Stimulated activated CD4-positive, alpha-beta T cell treated with anti-CD3 and anti-CD28 coated beads, Interleukin-12 subunit alpha, Interleukin-12 subunit beta, amount 100 ng/mL, for 4 hours (primary cell): ENCODE data around the gene ANKRD28.

ENCODE experiments used
- DNase-seq: peaks from one replicate; pipeline ENCODE4 v3.0.0-alpha.2; 2020

Gene ANKRD28

DNA sequence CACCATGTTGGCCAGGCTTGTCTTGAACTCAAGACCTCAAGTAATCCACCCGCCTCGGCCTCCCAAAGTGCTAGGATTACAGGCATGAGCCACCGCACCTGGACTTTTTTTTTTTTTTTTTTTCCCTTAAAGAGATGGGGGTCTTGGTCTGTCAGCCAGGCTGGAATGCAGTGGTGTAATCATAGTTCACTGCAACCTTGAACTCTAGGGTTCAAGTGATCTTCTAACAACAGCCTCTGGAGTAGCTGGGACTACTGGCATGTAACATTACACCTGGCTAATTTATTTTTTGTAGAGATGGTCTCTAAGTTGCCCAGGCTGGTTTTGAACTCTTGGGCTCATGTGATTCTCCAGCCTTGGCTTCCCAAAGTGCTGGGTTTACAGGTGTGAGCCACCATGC, 81.6 kb downstream of the ANKRD28 start:
- DNase-seq = no peak

DNA sequence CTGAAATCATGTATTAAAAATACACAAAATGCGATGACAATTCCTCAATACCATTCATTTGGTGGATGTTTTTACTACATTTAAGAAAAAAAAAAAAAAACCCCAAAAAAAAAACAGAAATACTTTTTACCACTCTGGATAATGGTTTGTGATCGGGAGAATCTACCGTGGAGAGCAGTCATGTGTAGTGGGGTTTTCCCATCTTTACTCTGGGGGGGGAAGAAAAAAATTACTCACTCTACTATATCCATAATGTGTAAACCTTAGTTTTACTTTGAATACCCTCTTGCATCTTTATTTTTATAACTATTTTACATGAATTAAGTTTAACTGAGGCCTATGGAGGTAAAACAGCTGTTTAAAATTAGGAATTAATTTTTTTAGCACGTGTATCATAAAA, 83.3 kb downstream of the ANKRD28 start:
- no peak for DNase-seq

DNA sequence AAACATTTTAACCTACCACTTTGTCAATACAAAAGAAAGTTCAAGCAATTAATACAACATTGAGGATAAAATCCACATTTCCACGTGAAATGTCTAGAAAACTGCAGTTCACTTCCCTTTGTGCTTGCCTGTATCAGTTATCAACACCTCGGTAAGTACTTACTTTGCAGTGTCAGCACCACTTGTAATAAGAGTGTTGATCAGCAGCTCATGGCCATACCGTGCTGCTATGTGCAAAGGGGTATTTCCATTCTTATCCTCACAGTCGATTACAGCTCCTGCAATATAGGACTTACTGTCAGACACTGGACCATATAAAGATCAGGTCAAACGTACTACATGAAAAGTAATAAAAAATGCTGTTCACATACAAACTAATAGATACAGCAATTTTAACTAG, 84.4 kb downstream of the ANKRD28 start:
- no peak for DNase-seq

DNA sequence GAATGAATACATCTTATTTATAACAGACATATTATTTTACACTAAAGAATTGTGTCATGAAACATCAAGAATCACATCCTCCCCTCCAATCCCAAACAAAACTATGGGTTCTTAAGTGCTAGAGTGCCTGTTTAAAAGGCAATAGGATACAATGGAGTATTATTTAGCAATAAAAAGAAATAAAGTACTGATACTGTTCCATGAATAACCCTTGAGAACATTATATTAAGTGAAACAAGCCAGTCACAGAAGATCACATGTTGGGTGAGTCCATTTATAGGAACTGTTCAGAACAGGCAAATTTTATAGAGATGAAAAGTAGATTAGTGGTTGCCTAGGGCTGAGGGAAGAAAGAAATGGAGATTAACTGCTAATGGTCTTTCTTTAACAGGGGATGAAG, 86.5 kb downstream of the ANKRD28 start:
- DNase-seq = no peak

DNA sequence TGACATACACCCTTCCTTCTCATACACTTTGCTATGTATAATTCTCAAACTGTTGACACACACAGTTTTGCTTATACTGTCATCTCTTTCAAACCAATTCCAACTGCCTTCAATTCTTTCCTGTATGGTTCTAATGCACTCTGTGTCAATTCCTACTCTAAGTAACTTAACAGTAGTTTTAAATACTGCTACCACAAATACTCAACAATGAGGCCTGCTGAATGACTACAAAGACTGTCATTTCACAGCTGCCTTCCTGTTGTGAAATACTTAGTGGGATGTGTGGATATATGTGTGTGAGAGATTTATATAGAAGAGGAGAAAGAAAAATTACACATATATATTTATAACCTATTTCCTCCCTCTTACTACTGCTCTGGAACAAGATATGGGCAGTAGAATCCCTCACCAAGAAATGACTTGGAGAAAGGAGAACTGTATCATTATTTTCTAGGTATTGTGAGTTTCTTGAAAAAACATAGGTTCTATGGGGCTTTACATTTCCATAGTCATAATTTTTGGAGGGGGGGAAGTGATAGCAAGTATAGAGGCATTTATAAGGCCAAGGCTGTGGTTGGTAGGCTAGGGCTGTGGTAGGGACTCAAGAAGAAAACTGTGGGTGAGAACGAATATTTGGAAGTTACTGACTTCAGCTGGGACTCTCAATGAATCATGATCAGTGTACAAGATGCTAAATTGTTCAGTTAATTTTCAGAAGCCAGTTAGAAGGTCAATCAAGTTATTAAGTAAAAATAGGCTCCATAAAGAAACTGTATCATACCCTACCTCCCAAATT, 88.7 kb downstream of the ANKRD28 start:
- DNase-seq = no peak

DNA sequence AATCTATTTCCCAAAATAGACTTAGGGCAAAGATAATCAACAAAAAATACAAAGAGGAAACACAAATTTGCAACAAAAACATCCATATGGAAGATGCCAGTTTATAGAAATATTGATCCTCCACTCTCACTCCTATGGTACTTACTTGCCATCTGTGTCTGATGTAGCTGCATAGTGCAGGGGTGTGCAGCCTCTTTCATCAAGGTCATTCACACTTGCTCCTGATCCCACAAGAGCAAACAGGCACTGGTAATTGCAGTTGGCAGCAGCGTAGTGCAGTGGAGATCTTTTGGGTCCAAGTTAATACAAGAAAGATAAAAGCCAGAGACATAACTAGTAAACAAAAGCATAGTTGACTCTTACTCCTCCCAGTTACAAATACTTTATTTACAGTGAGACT, 90.0 kb downstream of the ANKRD28 start:
- DNase-seq = no peak

DNA sequence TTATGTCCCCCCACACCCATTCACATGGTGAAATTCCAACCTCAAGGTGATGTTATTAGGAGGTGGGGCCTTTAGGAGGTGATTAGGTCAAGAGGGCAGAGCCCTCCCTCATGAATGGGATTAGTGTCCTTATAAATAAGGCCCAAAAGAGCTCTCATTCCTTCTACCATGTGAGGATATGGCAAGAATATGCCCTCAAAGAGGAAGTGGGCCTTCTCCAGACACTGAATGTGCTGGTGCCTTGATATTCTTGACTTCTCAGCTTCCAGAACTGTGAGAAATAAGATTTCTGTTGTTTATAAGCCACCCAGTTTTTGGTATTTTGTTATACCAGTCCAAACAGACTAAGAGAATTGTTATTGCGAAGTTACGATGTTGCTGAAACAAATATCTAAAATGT, 94.4 kb downstream of the ANKRD28 start:
- DNase-seq = no peak

DNA sequence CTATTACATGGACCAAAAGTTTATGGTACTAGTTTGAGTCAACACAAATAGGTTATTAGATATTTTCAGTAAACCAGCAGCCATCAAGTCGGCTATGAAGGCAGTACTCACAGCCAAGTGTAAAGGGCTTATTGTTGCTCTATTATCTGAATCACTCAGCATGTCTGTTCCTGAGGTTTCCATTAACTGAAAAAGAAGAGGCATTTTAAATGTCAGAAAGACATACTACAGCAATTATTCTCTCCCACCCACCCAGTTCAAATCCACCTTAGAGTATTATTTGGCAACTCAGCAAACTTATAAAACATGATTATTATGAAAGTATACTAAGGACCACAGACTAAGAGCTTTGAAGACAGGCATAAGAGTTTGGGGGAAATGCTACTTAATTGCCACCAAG, 103.2 kb downstream of the ANKRD28 start:
- no peak for DNase-seq

DNA sequence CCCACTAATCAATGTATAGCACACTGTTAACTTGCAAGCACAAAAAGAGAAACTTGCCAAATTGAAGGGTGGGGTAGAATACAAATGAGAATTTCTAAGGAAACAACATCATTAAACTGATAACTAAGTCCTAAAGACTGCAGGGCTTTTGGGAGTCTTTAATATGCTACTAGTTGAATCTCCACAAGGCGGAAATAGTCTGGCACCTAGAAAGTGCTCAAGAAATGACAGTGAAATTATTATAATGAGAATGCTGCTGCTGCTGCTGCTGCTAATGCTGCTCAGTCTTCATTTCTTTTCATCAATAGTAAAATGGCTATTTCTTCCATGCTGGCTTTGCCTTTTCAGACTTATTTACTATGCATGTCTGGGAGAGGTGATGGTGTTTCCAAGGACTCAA, 104.4 kb downstream of the ANKRD28 start:
- no peak for DNase-seq

DNA sequence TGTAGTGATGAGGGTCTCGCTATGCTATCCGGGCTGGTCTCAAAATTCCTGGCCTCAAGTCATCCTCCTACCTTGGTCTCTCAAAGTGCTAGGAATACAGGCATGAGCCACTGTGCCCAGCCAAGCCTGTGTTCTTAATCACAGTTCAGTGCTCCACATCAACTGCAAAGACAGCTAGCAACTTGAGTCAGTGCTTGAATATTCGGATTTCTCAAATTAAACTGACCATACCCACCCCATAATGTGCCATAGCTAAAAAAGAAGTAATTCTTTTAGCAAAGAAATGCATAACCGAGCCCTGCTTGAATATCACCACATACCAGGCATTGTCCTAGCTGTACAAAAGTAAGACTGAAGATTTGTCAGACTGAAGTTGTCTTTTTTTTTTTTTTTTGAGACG, 107.0 kb downstream of the ANKRD28 start:
- DNase-seq = no peak

DNA sequence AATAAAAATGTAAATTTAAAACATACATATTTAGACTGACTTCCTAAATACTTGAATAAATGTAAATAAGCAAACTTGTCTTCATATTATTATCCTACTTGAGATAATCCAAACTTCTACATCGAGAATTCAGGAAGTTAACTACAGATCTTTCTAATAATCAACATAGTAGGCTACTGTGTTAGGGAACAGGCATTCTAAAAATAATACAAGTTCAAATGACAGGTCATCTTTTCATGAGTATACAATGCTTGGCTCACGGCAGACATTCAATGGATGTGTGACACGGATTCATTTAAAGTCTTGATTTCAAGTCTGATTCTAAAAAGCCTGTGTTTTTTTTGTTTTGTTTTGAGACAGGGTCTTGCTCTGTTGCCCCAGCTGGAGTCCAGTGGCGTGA, 107.5 kb downstream of the ANKRD28 start:
- DNase-seq = no peak

DNA sequence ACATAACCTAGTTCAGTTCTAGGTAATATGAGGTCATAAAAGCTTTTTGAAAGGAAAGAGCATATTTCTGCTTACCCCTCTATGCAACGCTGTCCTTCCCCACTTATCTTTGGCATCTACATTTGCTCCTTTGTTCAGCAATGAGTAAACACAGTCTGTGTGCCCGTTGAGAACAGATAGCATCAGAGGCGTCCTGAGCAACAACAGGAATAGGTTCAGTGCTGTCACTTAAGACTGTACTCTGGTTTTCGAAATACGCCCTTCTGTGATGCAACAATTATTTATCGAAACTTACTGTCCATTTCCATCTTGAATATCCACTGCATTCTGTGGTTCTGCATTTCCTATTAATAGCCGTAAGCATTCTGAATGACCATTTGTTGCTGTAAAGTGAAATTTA, 111.9 kb downstream of the ANKRD28 start:
- no peak for DNase-seq

DNA sequence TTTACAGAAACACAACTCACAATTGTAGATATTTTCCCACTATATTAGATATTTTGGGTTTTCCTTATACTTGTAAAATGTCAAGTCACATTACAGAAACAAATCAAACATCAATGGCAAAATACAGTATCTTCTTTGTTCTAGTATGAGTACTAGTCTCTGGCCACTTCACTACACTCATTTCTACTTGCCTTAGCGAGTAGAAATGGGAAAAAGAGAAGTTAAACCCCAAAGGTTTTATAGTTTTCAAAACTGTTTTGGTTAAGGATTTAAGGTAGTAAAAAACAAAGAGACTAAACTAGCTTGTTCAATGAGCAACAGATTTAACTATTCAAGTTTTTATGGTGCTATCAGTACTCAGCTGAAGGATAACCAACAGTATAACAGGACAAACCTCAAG, 114.5 kb downstream of the ANKRD28 start:
- DNase-seq = no peak

DNA sequence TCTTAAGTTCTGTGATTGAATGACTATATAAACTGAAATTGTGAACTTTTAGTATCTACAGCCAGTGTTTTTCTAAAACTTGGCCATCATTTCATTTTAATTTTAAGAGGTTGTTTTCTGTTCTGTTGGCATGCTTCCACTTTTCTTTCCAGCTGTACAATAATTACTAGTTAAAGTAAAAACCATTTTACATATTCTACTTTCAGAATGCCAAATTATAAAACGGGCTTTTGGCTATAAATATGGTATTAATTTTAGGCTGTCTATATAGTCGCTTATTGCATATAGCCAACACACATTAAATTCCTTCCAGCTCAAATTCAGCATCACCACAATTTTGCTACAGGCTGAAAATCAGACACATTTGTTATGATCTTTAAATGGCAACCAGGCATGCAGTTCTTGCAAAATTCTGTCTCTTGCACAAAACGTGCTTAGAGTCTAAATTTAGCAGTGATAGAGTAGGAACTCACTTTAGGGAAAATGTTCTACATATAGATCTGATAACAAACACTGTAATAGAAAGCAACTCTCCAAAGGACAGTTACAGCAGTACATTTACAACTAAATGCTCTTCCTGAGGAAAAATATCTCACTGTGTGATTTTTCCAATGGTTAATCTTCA, 115.1 kb downstream of the ANKRD28 start:
- DNase-seq = no peak

DNA sequence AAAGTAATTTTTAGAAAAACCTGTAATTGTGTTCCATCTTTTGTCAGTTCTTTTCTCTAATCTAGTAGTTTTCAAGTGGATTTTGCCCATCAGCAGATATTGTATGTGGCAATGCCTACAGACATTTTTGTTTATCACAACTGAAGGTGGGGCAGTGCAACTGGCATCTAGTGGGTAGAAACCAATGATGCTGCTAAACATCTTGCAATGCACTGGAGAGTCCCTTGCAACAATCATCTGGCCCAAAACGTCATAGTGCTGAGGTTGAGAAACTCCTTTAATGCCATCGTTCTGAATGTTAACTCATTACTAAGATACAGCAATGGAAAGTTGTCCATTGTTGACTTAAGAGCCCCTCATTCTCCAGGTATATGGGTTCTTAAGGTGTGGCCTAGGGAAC, 116.1 kb downstream of the ANKRD28 start:
- no peak for DNase-seq

DNA sequence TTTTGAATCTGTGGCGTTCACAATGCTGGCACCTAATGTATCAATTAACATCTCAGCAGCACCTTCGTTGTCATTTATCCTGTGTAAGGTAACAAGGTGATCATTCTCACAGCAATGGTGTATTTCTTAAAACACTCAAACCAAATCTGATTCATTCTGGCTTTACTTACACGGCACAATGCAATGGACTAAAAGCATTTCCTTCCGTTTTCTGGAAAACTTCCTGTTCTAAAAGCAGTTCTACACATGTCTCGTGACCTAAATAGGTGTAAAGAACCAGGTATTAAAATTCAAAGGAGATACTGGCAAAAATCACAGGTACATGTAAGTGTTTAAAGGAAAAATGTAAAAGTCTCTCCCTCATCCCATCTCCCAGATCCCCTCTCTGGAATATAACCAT, 118.5 kb downstream of the ANKRD28 start:
- DNase-seq = no peak

DNA sequence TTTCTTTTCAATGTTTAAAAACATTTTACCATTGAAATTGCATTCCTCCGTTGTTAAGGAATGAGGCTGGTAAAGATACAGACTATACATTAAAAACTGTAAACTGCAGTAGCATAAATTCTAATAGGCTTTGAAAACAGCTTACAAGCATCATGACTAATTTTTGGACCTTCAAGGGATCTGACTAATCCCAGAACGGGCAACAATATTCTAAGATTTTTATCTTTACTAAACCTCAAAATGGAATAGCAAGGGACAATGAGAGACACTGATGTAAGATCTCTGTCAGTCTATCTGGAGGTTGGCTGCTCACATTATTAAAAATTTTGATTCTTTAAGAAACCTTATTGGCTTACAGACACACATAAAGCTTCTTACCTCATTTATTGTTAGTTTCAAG, 121.5 kb downstream of the ANKRD28 start:
- DNase-seq = no peak

DNA sequence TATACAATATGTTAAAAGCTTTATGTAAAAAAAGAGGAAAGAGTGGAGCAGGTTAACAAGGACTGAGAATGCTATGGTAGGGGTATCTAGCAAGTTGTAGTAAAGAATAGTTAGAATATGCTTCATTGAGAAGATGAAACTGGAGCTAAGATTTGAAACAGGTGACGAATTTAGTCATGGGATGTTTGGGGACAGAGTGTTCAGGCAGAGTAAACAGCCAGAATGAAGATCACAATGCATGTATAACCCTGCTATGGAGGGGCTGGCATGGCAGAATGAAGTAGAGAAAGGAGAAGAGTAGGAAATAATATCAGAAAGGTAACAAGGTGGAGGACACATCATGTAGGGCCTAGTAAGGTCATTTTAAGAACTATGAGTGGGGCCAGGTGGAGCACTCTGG, 124.2 kb downstream of the ANKRD28 start:
- DNase-seq = no peak

DNA sequence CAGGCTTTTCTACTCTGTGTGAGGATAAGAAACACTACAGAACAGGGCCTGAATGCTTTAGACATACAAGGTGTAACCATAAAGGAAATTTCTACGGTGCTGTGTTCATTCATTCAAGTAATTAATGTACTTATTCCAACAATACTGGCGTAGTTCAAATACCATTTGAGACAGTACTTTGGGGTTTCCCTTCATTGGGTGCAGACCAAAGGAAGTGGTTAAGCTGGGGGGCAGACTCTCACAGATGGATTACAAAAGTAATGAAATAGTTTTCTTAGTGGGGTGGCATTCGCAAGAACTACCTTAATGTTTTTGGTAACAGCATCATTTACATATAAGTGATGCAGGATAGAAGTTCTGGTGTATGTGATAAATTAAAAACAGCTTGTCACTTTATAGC, 130.3 kb downstream of the ANKRD28 start:
- DNase-seq = no peak

DNA sequence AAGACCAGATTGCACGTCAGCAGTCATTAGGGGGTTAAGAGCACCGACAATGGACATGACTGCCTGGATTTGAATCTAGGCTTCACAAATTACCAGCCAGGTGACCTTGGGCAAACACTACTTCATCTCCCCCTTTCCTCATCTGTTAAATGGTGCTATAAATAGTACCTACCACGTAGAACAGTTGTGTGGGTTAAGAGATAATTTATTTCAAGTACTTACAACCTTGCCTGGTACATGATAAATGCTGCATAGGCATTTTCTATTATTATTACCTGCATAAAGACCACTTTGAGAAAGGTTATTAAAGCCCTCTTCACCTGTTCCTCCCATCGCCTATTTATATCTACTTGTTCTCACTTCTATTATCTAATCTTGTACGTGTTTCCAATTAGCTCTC, 131.5 kb downstream of the ANKRD28 start:
- DNase-seq = no peak

DNA sequence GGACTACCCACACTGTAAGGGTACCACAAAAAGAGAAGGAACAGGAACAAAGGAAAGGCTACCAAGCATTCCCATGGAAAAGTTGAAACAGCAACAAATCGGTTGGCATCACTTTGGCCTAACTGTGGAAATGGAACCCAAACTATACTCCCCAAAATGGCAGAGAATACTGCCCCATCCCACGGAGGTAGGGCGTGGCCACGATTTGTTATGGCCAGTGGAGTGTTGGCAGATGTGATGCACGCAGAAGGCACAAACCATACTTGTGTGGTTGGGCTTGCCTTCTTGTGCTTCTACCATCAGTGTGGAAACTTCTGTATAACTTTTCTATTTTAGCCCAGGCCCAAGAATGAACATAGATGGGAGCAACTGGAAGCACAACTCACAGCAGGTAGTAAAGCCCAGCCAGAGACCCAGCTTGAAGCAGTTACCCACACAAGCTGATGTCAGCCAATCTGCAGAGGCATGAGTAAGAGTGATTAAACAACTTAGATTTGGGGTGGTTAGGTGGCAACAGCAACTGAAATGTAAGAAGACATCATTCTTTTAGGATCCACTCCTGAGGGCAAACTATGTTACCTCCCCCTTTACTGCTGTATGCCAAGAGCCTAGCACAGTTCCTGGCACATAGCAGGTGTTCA, 132.1 kb downstream of the ANKRD28 start:
- no peak for DNase-seq

DNA sequence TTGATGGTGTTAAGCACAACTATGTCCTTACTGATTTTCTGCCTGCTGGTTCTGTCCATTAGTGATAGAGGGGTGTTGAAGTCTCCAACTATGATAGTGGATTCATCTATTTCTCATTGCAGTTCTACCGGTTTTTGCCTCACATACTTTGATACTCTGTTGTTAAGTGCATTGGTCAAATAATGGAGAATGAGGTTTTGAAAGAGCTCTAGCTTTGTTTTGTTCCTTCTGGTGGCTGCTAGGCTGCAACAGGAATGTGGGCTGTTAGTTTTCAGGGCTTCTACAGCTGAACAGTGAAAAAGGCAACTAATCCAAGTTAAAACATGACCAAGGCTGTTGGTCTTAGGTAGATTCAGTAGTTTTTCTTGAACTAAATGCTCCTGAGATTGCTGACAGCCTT, 133.6 kb downstream of the ANKRD28 start:
- DNase-seq = no peak

DNA sequence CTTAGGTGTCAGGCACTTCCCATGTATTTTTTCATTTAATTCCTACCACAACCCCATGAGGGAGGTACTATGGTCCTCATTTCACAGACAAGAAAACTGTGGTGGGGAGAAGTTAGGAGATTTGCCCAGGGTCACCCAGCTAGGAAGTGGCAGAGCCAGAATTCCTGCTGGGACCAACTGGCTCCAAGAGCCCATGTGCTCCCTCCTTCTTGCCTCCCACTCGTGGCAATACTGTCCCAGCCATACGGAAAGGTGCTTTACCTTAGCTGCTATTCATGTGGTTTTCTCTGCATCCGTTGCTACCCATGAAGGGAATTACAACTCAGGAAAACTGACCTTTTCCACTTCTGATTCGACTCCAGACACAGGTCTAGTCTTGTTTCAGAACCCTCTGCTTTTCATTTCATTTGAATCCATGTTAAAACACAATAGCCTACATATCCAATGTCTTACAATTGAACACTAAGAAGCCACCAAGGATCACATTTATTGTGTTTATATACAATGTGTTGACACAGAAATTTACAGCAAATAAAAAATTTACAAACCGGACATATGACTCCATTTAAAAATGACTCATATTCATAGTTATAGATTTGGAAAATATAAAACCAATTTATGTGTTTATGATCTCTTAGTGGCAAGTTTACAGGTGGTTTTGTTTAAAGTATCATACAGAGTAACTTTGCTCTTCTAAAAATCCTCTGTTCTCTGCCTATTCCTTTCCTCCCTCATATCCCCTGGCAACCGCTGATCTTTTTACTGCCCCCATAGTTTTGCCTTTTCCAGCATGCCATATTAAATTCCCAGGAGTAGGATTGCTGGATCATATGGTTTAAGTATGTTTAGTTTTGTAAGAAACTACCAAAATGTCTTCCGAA, 137.5 kb downstream of the ANKRD28 start:
- DNase-seq = no peak
